ENCODE measurements around the gene MTFR2.
"Not testable (repeated sequence)": the region's sequence is repeated elsewhere in the genome, so short reads cannot be mapped to it uniquely, and the experiment has no call there.

The MTFR2 gene

DNA sequence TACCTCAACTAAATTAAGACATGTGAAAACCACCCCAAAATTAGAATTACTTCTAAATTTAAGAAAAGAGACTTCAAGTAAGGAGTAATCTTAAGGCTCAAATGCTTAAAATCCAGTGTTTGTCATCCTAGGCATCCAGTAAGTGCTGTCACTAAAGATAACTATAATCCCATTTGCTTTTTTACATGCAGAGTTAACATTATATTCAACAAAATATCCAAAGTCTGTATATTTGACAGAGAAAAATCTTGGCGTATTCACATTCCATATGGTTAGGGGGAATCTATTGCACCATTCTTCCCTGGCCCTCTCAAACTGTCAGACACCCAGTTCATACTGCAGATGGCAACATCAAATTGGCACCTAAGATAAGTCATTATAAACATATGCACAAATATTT, 17.4 kb downstream of the MTFR2 start:
- DNase-seq = no peak

DNA sequence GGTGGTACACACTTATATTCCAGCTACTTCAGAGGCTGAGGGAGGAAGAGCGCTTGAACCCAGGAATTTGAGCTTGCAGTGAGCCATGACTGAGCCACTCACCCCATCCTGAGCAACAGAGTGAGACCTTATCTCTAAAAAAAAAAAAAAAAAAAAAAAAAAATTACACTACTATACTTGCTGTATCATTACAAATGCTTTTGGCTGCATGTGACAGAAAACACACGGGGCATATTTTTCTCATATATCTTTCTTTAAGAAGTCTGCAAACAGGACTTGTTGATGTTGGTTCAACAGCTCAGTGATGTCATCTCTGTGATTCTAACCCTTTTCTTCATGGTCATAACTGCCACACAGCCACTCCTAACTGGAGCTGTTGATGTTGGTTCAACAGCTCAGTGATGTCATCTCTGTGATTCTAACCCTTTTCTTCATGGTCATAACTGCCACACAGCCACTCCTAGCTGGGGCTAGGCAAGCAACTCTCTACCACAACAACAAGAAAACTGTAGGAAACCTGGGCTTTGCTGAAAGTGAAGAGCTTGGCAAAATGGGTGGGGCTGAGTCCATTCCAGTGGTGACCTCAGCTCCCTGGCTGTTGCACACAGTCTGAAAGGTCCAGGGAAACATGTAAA, 19.8 kb downstream of the MTFR2 start:
- DNase-seq = no peak

DNA sequence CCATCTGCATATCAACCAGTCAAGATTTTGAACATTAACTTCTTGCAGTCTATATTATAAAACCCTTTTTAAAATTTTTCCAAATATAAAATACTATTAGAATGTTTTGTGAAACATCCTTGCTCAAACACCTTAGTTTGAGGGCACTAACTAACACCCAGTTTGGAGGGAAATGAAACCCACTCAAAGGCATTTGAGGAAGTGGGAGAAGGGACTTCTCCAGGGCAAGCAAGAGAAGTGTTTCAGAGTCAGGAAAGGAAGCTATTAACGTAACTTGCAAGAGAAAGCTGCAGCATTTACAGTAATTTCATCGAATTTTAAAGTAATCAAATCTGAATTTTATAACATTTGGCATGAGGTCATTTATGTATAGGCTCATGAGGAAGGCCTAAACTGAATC, 21.3 kb downstream of the MTFR2 start:
- no peak for DNase-seq

DNA sequence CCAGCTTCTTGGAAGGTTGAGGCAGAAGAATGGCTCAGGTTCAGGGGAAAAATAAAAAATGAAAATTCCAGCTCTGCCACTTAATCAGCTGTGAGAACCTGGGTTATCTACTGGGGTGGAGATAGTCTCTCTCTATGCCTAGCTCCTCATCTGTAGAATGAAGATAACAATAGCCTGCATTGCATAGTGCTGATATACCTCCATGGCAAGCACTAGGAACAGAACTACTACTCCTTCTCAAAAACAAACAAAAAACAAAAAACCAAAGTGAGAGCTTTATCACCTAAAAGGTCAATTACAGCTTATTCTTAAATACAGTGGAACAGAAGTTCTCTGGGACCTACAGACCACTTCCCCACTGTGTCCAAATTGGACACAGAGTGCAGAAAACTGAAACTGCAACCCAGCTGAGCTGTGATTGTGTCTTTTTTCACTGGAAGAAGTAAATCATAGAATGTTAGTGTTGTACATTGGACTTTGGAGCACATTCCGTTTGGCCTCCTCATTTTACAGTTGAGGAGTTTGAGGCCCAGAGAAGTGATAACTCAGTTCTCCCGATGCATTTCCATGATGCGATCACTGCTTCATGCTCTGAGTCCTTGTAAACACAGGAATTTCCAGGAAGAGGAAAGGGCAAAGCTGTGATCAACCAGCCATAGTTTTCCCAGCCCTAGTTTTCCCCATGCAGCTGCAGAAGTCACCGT, 23.3 kb downstream of the MTFR2 start:
- no peak for DNase-seq

DNA sequence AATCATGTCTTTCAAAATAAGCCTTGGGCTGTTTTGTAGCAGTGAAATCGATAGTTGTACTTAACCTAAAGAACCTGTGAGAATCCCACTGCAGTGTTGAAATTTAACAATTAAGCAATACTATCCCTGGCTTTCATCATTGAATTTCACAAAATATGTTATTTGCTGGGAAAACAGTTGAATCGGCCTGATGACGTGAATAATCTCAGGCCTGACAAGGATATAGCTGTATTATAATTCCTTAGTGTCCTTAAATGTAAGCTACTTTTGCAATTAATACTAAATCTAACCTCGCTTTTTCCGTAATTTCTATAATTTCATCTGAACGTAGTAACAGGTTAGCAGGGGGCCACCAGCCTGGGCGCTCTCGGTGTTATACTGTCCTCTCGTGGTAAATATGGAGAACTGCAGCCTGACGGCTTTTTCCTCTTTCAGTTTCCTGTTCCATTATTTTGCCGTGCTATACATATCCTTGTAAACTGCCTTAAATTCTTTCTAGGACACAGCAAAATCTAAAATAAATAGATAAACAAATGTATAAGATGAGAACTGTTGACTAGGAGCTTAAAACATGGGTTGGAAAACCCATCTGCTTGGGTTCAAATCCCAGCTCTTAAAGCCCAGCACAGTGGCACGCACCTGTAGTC, 24.0 kb downstream of the MTFR2 start:
- DNase-seq = peak; percentile 60

DNA sequence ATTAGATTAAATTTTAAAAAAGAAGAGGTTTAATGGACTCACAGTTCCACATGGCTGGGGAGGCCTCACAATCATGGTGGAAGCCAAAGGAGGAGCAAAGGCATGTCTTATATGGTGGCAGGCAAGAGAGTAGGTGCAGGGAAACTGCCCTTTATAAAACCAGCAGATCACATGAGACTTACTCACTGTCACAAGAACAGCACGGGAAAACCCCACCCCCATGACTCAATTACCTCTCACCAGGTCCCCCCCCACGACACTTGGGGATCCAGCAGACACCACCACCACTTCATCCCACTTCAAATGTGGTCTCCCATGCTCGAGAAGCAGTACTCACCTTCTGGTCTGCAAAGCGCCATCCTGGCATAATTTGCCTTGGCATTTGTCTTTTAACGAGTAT, 24.6 kb downstream of the MTFR2 start:
- DNase-seq = peak; percentile 5

DNA sequence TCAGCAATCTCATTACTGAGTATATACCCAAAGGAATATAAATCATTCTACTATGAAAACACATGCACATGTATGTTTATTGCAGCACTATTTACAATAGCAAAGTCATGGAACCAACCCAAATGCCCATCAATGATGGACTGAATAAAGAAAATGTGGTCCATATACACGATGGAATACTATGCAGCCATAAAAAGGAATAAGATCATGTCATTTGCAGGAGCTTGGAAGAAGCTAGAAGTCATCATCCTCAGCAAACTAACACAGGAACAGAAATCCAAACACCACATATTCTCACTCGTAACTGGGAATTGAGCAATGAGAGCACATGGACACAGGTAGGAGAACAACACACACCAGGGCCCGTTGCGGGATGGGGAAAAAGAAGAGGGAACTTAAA, 25.1 kb downstream of the MTFR2 start:
- not testable (repeated sequence) for DNase-seq

DNA sequence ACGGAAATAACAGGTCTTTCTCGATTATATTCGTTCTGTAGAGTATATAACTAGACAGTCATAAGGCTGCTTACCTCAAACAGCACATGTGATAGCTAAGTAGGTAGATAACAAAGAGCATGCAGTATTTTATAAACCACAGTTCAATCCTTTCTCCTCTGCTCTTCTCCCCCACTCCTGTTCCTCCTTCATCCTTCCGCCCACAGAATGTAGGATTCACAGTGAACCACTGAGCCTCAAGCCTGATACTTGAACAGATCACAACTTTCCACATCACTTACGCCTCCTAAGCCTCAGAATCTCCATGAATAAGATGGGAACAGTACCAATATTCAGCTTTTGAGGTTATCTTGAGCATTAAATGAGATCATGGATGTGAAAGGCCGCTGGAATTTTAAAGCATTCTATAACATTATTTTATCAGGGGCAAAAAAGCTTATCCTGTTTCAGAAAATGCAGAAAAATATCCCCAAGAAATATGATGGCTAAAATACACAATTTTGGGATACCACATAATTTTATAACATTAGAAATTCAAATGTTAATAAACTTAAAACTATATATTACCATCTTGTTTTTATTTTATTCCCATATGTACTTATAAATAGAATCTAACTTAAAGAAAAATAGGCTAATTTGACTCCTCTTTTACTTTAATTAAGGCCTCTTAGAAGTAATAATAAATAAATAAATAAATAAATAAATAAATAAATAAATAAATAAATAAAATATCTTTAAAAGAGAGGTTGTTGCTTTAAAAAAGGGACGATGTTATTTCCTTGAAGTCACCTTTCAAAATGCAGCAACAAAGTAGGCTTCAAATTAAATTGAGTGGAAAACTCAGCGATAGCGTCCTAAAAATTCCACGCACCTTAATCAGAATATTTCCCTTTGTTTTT, 33.4 kb downstream of the MTFR2 start:
- no peak for DNase-seq

DNA sequence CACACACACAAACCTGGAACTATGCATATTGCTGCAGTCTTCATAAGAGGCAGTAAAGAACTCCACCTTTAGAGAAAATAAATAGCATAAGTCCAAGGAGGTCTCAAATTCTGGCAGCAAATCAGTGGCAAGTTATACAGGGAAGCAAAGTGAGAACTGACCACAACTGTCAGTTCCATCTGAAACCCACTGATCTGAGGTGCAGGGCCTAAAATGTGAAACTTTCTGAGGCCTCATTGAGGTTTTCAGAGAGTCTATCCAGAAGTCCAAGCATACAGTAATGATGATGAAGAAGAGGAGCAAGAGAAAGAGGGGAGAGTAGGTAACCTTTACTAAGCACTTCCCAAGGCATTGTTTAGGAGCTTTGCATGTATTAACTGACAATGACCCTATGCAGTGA, 36.3 kb downstream of the MTFR2 start:
- no peak for DNase-seq

DNA sequence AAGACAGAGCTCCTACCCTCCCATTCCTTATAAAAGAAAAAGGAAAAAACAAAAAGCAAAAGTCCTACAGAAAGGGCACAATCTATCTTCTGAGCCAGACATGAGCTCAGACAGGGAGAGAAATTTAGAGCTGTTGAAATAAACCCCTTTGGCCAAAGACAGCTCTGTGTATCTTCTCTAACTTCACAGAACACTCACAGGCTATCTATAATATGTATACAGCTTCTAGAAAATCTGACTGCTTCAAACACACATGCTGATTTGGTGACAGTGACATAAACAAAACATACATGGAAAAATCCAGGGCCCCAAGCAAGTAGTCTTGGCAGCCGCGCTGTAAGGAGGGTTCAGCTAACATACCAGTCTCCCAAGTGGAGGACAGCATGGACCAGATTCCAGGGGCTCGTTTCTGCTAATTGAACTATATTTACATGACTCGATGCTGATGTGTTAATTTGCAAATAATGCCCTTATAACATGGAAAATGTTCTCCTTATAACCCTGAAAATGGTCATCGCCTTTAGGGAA, 37.0 kb downstream of the MTFR2 start:
- no peak for DNase-seq

DNA sequence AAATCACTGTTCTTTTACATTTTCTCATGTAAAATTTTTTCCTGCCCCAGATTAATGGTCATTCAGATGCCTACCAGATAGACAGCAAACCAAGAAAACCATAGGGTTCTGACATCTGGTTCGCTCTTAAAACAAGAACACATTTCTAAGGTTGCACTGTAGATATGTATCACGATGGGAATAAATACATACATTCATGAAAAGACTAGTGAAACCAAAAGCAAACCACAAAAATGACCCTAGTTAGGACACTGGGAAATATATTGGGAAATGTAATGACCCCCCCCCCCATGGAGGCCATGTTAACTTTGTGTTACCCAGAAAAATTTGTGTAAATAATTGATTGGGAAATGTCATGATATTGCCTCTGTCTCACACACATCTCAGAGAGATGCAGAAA, 37.5 kb downstream of the MTFR2 start:
- no peak for DNase-seq

DNA sequence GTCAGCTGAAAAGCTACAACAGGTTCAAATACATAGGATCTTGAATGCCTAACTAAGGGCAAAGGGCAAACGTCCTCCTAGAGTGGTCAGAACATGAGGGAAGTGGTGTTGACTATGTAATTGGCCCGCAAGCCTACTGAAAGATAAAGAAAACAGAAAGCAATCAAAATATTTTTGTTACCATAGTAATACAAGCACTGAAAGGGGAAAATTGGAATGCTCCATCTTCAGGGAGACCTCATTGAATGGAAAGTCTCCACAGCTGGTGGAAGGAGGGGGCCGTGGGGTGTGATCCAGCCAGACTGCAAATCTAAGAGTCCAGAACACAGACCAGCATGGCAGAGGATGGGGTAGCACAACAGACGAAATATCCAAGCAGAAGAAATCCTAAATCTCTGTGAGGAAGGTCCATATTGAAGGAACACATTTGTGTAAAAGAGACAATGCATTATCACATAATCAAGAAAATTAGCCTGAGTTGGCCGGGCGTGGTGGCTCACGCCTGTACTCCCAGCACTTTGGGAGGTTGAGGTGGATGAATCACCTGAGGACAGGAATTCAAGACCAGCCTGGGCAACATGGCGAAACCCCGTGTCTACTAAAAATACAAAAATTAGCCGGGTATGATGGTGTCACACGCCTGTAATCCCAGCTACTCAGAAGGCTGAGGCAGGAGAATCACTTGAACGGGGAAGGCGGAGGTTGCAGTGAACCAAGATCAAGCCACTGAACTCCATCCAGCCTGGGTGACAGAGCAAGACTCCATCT, 39.5 kb downstream of the MTFR2 start:
- no peak for DNase-seq

DNA sequence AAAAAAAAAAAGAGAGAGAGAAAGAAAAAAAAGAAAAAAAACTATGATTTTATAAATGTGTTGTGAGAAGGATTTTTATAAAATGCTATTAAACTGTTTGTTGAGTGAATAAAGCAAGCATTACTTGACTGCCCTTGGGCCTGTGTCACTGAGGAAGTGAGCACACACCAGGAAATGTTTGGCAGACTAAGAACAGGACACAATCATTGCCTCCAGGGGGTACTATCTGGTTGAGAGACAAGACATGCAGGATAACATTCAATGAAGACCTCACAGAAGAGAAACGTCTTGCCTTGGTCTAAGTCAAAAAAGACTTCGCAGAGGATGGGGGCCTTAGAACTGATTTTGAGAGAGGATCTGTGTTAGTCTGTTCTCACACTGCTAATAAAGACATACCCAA, 40.6 kb downstream of the MTFR2 start:
- no peak for DNase-seq

DNA sequence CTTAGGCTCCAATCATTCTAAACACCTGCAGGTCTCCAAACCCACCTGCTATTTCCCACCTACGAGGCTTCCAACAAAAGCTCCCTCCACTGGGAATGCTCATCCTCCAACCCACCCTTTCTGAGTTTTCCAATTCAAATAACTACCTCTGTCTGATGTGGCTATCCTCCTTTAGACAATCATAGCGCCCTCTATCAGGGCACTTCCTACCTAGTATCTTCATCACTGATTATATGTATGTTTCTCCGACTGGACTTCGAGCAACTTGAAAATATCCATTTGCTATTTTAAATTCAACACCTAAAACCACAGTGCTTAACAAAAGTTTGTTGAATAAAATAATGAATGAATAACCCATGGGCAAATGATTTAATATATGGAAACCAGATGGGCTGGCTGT, 41.3 kb downstream of the MTFR2 start:
- DNase-seq = no peak

DNA sequence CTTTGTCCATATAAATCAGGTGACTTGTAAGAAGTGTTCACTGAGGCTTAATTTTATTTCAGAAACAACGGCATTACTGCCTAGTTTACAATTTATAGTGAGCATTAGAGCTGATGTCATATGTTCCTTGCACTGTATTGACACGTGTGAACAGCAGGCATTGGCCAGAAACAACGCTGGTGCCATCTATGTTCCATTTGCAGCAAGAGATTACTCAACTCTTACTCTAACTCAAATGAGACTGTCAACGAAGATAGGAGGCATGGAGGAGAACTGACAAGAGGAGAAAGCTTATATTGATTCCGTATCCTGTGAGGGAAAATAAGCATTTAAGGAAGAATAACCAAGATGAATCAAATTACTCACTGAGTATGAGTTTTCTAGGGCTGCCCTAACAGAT, 48.4 kb downstream of the MTFR2 start:
- no peak for DNase-seq

DNA sequence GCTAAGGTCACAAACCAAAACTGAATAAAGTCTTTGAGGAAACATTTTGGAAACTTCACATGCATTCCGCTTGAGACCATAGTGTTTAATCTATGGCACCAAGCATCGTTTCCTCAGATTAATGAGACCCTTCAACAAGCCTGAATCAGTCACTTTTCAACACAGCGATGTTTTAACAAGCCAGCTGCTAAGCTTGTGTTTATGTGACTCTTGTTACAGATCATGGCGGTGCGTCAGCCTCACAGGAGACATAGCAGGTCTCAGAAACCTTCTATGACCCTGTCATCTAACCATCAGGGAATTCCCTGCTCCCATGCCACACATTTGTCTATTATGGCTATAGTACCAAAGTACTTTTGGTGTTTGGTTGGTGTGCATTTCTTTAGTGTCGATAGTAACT, 57.2 kb downstream of the MTFR2 start:
- no peak for DNase-seq

DNA sequence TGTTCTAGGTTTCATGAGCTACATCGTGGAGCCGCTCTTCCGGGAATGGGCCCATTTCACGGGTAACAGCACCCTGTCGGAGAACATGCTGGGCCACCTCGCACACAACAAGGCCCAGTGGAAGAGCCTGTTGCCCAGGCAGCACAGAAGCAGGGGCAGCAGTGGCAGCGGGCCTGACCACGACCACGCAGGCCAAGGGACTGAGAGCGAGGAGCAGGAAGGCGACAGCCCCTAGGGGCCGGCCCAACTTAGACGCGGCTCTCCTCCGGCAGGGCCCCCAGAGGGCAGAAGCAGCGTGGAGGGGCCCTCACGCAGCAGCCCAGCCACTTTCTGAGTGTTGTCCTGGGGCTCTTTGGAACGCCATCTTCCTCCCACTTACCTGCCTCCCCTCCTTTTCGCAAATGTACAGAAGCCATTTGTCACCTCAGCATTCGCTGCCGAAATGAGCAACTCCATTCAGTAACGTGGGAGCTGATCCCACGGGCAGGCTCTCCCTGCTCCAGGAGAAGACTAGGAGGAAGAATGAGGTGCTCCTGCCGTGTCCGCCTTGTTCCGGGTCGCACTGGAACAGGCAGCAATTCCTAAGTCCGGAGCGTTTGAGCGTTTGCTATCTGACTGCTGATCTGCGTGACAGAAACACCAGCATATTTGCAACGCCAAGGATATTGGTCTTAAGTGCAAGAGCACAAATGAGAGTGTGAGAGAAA, 58.4 kb downstream of the MTFR2 start:
- no peak for DNase-seq

DNA sequence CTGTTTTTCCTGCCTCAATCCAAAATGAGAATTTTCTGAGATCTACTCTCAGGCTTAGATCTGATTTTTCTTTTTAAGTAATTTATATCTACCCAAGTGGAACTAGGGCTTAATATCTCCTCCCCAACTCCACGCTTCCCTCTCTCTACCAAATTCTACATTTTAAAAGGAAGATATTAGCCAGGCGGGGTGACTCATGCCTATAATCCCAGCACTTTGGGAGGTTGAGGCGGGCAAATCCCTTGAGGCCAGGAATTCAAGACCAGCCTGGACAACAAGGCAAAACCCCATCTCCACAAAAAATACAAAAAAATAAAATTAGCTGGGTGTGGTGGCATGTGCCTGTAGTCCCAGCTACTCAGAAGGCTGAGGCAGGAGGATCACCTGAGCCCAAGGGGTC, 61.0 kb downstream of the MTFR2 start:
- no peak for DNase-seq

DNA sequence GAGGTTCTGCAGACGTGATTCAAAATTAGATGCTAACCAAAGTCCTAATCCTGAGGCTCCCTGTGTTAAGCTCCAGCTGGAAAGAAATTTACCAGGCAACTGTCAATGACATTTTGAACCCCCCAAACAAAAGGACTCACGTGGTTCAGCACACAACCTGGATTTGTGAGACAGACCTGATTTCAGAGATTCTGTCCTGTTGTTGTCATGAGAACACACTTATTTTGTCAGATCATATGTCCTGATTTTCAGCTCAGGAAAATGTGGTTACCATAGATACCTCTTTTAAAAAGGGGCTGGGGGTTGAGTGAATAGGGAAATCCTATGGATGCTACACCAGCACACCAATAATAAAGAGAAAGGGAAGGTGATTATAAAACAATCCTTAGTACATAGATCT, 61.6 kb downstream of the MTFR2 start:
- DNase-seq = no peak

DNA sequence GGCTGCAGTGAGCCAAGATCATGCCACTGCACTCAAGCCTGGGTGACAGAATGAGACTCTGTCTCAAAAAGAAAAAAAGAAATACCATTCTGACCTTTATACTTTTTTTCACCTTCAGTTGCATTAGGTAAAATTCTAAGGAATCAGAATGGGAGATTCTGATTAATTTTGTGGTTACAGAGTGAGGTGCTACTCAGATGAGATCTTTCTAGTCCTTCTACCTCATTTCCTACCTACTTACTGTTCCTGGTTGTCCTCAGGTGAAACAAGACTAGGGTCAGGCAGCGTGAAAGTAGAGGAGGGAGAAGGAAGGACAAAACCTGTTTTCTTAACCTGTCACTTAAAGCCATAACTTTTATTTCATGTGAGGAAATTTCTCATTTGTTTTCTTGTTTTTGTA, 63.7 kb downstream of the MTFR2 start:
- DNase-seq = no peak

DNA sequence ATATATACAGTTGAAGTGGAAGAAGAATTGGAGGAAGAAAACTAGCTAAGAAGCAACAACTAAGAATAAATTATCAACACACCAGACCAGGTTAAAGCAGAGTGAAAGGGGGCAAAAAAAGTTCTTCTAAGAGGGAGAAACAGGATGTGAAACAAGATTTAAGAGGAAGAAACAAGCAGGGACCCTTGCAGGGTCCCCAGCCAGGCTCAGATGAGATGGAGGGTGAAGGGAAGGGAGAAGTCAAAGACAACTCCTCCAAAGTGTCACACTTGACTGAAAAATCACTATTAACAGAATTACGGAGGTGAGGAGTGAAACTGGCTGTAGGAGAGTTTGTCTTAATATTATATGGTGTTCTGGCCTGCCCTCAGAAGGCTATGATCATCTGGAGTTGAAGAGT, 65.4 kb downstream of the MTFR2 start:
- DNase-seq = no peak

DNA sequence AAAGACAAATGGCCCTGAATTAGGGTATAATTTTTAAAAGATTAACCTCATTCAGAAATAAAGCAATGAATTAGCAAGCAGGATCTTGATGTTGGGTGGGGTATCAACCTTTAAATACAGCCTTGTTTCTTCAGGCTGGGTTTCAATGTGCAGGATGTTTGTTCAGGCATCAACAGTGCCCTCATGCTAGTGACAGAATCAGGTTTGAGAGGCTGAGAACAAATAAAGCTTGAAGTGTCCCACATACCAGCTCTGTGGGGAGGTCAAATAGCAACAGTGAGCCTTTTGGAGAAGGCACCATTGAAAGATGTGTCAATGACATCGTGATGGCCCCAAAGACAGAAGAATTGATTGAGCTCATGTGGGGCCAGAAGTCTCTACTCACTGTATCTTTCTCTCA, 68.2 kb downstream of the MTFR2 start:
- DNase-seq = no peak
